ENCODE results near the gene PGAM1. TPM values are rescaled to one million over a fixed set of nuclear protein-coding genes. Genes with fewer than 3 reads are reported as not detected.

Gene PGAM1
- total RNA-seq, 1 donor from 2014 or later = 356 TPM

- H3K36me3 ChIP-seq (ENCODE audit: control insufficient read depth, insufficient read depth, low read length) = peaks cover 4% of the 10 kb centered on the region
- TF ChIP-seq CTCF (IDR thresholded peaks at IDR 0.05; ENCODE audit: insufficient read depth, low read length, poor library complexity, severe bottlenecking) = no peak
- no peak for DNase-seq (ENCODE audit: low read depth)
- H3K4me3 ChIP-seq (ENCODE audit: low read depth, low read length) = no peak overlapping the region
- H3K27me3 ChIP-seq (ENCODE audit: control insufficient read depth, insufficient read depth, low read length) = no peaks in the 10 kb centered on the region
Observed at GRCh38 chr10:97383159-97383558, 42.8 kb upstream of the PGAM1 start.

GRCh38 chr10:97384156-97384555 is 41.8 kb upstream of the PGAM1 start:
- Histone ChIP-seq H3K4me3 (ENCODE audit: low read depth, low read length) (no peak overlapping the region), H3K27me3 (ENCODE audit: control insufficient read depth, insufficient read depth, low read length) (no peaks in the 10 kb centered on the region), H3K36me3 (ENCODE audit: control insufficient read depth, insufficient read depth, low read length) (peaks cover 4% of the 10 kb centered on the region)
- no peak for TF ChIP-seq CTCF (IDR thresholded peaks at IDR 0.05; ENCODE audit: insufficient read depth, low read length, poor library complexity, severe bottlenecking)
- DNase-seq (ENCODE audit: low read depth) = no peak

GRCh38 chr10:97384641-97385040 is 41.4 kb upstream of the PGAM1 start:
- Histone ChIP-seq H3K27me3 (ENCODE audit: control insufficient read depth, insufficient read depth, low read length) (no peaks in the 10 kb centered on the region), H3K4me3 (ENCODE audit: low read depth, low read length) (no peak overlapping the region), H3K36me3 (ENCODE audit: control insufficient read depth, insufficient read depth, low read length) (peaks cover 4% of the 10 kb centered on the region)
- no peak for DNase-seq (ENCODE audit: low read depth)
- no peak for TF ChIP-seq CTCF (IDR thresholded peaks at IDR 0.05; ENCODE audit: insufficient read depth, low read length, poor library complexity, severe bottlenecking)

- H3K27me3 ChIP-seq (ENCODE audit: control insufficient read depth, insufficient read depth, low read length) = no peaks in the 10 kb centered on the region
- no peak for TF ChIP-seq CTCF (IDR thresholded peaks at IDR 0.05; ENCODE audit: insufficient read depth, low read length, poor library complexity, severe bottlenecking)
- H3K4me3 ChIP-seq (ENCODE audit: low read depth, low read length) = no peak overlapping the region
- peaks cover 4% of the 10 kb centered on the region for H3K36me3 ChIP-seq (ENCODE audit: control insufficient read depth, insufficient read depth, low read length)
- DNase-seq (ENCODE audit: low read depth) = no peak
Observed at GRCh38 chr10:97385565-97385964, 40.4 kb upstream of the PGAM1 start.

- no peak overlapping the region for H3K4me3 ChIP-seq (ENCODE audit: low read depth, low read length)
- DNase-seq (ENCODE audit: low read depth) = no peak
- no peaks in the 10 kb centered on the region for H3K27me3 ChIP-seq (ENCODE audit: control insufficient read depth, insufficient read depth, low read length)
- TF ChIP-seq CTCF (IDR thresholded peaks at IDR 0.05; ENCODE audit: insufficient read depth, low read length, poor library complexity, severe bottlenecking) = no peak
- H3K36me3 ChIP-seq (ENCODE audit: control insufficient read depth, insufficient read depth, low read length) = peaks cover 4% of the 10 kb centered on the region
Observed at GRCh38 chr10:97388152-97388551, 37.8 kb upstream of the PGAM1 start.

GRCh38 chr10:97390091-97390490 is 35.9 kb upstream of the PGAM1 start:
- peaks cover 3% of the 10 kb centered on the region for H3K36me3 ChIP-seq (ENCODE audit: control insufficient read depth, insufficient read depth, low read length)
- H3K4me3 ChIP-seq (ENCODE audit: low read depth, low read length) = no peak overlapping the region
- no peak for DNase-seq (ENCODE audit: low read depth)
- H3K27me3 ChIP-seq (ENCODE audit: control insufficient read depth, insufficient read depth, low read length) = no peaks in the 10 kb centered on the region
- no peak for TF ChIP-seq CTCF (IDR thresholded peaks at IDR 0.05; ENCODE audit: insufficient read depth, low read length, poor library complexity, severe bottlenecking)
